GM12878 (cell line): ENCODE data around the gene TM6SF1. TPM values are rescaled to one million over a fixed set of nuclear protein-coding genes. Genes with fewer than 3 reads are reported as not detected.

Experiments used
- ATAC-seq: fragments of 200-7000 bp; cut with Tn5 transposase; 3 replicates; pipeline ENCODE4 v1.9.1; 2020; ENCODE audit warnings: mild to moderate bottlenecking, moderate library complexity
- BruUV-seq: library from RNA; stranded (reverse); fragments of 400-500 nt; replicated peaks from 2 replicates; lab custom pipeline; 2021; lab: Mats Ljungman, UMichigan
- CTCF ChIA-PET: fragments of 300-600 bp; sonication (Branson Sonifier 250); formaldehyde crosslinking; extraction: SDS; loops from one replicate; lab custom pipeline; 2021; ENCODE audit warnings: inconsistent platforms; lab: Yijun Ruan, JAX
- POLR2A ChIA-PET: fragments of 350-600 bp; formaldehyde crosslinking; extraction: SDS; loops from one replicate; lab custom pipeline; 2021; ENCODE audit warnings: inconsistent platforms; lab: Charles Lee
- RAD21 ChIA-PET: fragments of 300-600 bp; sonication (Branson Sonifier 250); formaldehyde crosslinking; loops from one replicate; lab custom pipeline; 2023; ENCODE audit warnings: antibody characterized with exemption; ENCODE audit not compliant: unreplicated experiment; lab: Charles Lee
- SMC1A ChIA-PET: fragments of 300-600 bp; sonication (Branson Sonifier 250); formaldehyde crosslinking; loops from one replicate; lab custom pipeline; 2023; ENCODE audit not compliant: unreplicated experiment, uncharacterized antibody; lab: Charles Lee
- DNase-seq: peaks from one replicate; pipeline ENCODE4 v3.0.0-alpha.2; 2011; ENCODE audit warnings: low read depth, low spot score
- FAIRE-seq: peaks from 3 replicates; lab custom pipeline; 2011; peaks lifted over from hg19 to GRCh38; lab: Jason Lieb, UNC
- H2AFZ ChIP-seq: 2 replicates; pipeline ENCODE4 v1.6.0; 2011; ENCODE audit warnings: low read depth, low read length, control low read depth; ENCODE audit not compliant: control insufficient read depth
- H3K27ac ChIP-seq: 2 replicates; pipeline ENCODE4 v1.5.1; 2011; ENCODE audit warnings: control low read depth; ENCODE audit not compliant: control insufficient read depth, insufficient read depth
- H3K27me3 ChIP-seq, 2 experiments: replicated peaks in 1 of 2; 2 replicates each; pipeline versions ENCODE4 v1.6.0 to v1.6.1; 2011; ENCODE audit warnings: low read length in 1 of 2; ENCODE audit not compliant: control insufficient read depth in 2 of 2, insufficient read depth in 2 of 2
- H3K36me3 ChIP-seq, 2 experiments: 2 replicates each; pipeline ENCODE4 v1.5.1; 2011; ENCODE audit warnings: low read length in 1 of 2; ENCODE audit not compliant: control insufficient read depth in 2 of 2, insufficient read depth in 2 of 2
- H3K4me1 ChIP-seq: 2 replicates; pipeline ENCODE4 v1.6.1; 2011; ENCODE audit warnings: mild to moderate bottlenecking, low read length, moderate library complexity, mixed read lengths; ENCODE audit not compliant: control insufficient read depth, insufficient read depth
- H3K4me2 ChIP-seq: 2 replicates; pipeline ENCODE4 v1.6.0; 2011; ENCODE audit warnings: control low read depth; ENCODE audit not compliant: control insufficient read depth, insufficient read depth
- H3K4me3 ChIP-seq: fragments of 200-600 bp; sonication (generic); 2 replicates; pipeline ENCODE4 v1.5.1; 2016
- H3K79me2 ChIP-seq: 2 replicates; pipeline ENCODE4 v1.6.0; 2011; ENCODE audit warnings: low read length; ENCODE audit not compliant: control insufficient read depth, insufficient read depth
- H3K9ac ChIP-seq: 2 replicates; pipeline ENCODE4 v1.8.0; 2011; ENCODE audit warnings: low read length, control low read depth, mixed read lengths; ENCODE audit not compliant: control insufficient read depth, insufficient read depth
- H3K9me3 ChIP-seq: replicated peaks from 3 replicates; pipeline ENCODE4 v1.5.1; 2011; ENCODE audit warnings: mild to moderate bottlenecking, low read length; ENCODE audit not compliant: control insufficient read depth, insufficient read depth
- H4K20me1 ChIP-seq: 2 replicates; pipeline ENCODE4 v1.6.0; 2011; ENCODE audit not compliant: control insufficient read depth, insufficient read depth
- CHD4 ChIP-seq: fragments of 200-600 bp; sonication (generic); IDR thresholded peaks from 2 replicates; pipeline ENCODE4 v1.6.1; 2016; ENCODE audit warnings: mild to moderate bottlenecking
- CTCF ChIP-seq, 3 experiments: IDR thresholded peaks in 2 of 3; conservative IDR thresholded peaks in 1 of 3; 2 replicates each; pipeline ENCODE4 v1.5.1; 2011; ENCODE audit warnings: low read depth in 3 of 3, low read length in 3 of 3, mild to moderate bottlenecking in 3 of 3, control low read depth in 2 of 3, moderate library complexity in 2 of 3, inconsistent platforms in 1 of 3, mixed read lengths in 1 of 3; ENCODE audit not compliant: control insufficient read depth in 2 of 3, insufficient read depth in 1 of 3; ENCODE audit errors: extremely low read depth in 1 of 3
- EED ChIP-seq: sonication (generic); IDR thresholded peaks from 2 replicates; pipeline ENCODE4 v1.6.1; 2016; ENCODE audit warnings: antibody characterized with exemption, low read depth
- EZH2 ChIP-seq: IDR thresholded peaks from 2 replicates; pipeline ENCODE4 v1.6.1; 2012; ENCODE audit warnings: low read depth, mild to moderate bottlenecking, control low read depth, inconsistent platforms, low read length, borderline replicate concordance; ENCODE audit not compliant: control insufficient read depth
- FOS ChIP-seq: IDR thresholded peaks from 3 replicates; pipeline ENCODE4 v1.6.1; 2011; ENCODE audit warnings: borderline replicate concordance; ENCODE audit not compliant: insufficient read length; ENCODE audit errors: extremely low read depth
- GATAD2B ChIP-seq: fragments of 450-650 bp; conservative IDR thresholded peaks from 2 replicates; pipeline ENCODE4 v1.6.1; 2017; ENCODE audit warnings: low read depth, mild to moderate bottlenecking, moderate library complexity
- KAT2A ChIP-seq: conservative IDR thresholded peaks from 2 replicates; pipeline ENCODE4 v1.6.1; 2011; ENCODE audit warnings: low read depth, low read length; ENCODE audit not compliant: control insufficient read depth
- PAX8 ChIP-seq: fragments of 450-650 bp; IDR thresholded peaks from 2 replicates; pipeline ENCODE4 v1.6.1; 2017; ENCODE audit warnings: mild to moderate bottlenecking, moderate library complexity
- SIN3A ChIP-seq: IDR thresholded peaks from 2 replicates; pipeline ENCODE4 v1.6.1; 2012; ENCODE audit warnings: low read depth, low read length, improper control_type of control experiment
- STAT1 ChIP-seq: fragments of 450-650 bp; conservative IDR thresholded peaks from 2 replicates; pipeline ENCODE4 v1.6.1; 2014; ENCODE audit warnings: antibody characterized with exemption, mild to moderate bottlenecking
- WGBS: methylation state at CpG from one replicate; pipeline ENCODE4 v1.1.6; 2016; ENCODE audit warnings: low lambda C conversion rate; ENCODE audit not compliant: insufficient replicate concordance, insufficient coverage; ENCODE audit errors: missing lambda C conversion rate; 5-methylcytosine and 5-hydroxymethylcytosine counted together
- in situ Hi-C: fragments of 300-500 bp; cut with MboI; formaldehyde crosslinking; loops from 9 replicates; pipeline ENCODE4 v1.14.3; 2018; ENCODE audit warnings: mixed read lengths
- intact Hi-C: fragments of 100-400 bp; cut with micrococcal nuclease; formaldehyde crosslinking; loops from one replicate; pipeline ENCODE4 v1.14.2; 2022; ENCODE audit not compliant: unreplicated experiment
- polyA plus RNA-seq, 11 experiments: library from polyadenylated mRNA; depleted of rRNA in 4 of 11; unstranded in 6 of 11; stranded (reverse) in 5 of 11; fragments of >200 nt; fragmentation: Nextera tagmentation in 4 of 11; fragmentation: Illumina TruSeq in 1 of 11; extraction: Ambion mirVana in 4 of 11; extraction: Trizol in 1 of 11; gene quantifications; 1 replicate in 1 of 11; 2 replicates in 10 of 11; pipeline versions ENCODE4 v1.2.1 to v1.2.3, GENCODE V29; 2011 to 2016; ENCODE audit warnings: inconsistent platforms in 2 of 11, missing spikeins in 2 of 11, low read depth in 1 of 11
- total RNA-seq, 4 experiments: library from RNA; depleted of rRNA in 3 of 4; stranded (reverse); fragments of >200 nt in 3 of 4; fragmentation: Illumina TruSeq in 1 of 4; extraction: Trizol in 1 of 4; gene quantifications; 2 replicates each; pipeline versions ENCODE4 v1.2.1 to v1.2.3, GENCODE V29; 2013 to 2021

The TM6SF1 gene
- total and polyA plus RNA-seq, 10 of the 15 experiments (the other 5 are each of a cell fraction or from before 2014, with no cell fraction given): 0.56 to 2.7 (median 1.2) TPM

DNA sequence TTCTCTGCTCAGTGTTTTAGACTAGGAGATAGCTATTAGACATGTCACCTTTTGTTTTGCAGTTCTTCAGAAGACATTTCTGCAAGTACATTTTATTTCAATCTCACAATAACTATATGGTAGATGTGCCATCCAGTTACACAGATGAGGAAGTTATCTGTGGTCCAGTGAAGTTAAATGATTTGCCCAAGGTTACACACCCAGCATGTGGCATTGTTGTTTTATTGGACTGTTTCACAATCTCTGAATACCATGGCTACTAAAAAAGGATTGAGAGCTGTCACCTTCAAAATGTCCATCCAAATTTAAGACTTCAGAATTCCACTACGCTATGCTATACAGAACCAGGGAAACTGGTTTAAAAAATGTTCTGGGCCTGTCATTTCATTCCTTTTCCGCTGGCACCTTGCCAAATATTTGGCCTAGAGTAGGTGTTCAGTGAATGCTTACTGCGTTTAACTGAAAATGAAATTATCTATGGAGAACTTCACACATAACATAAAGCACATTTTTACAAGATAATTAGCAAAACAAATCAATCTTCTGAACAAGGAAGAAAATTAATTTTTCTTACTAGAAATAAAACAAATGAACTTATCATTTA is 20.2 kb downstream of the TM6SF1 start:
- CTCF ChIA-PET: no interaction called here
- in situ Hi-C loops (no loop called here), intact Hi-C loops (no loop called here)
- SMC1A ChIA-PET: interaction anchor here (1.0 kb wide), 1 partner anchor 74 kb away, joined by 3 read pairs; no protein-coding TSS in a partner anchor
- H3K4me2 ChIP-seq: no peak overlapping the region
- H2AFZ ChIP-seq: no peak overlapping the region
- no peak overlapping the region for H3K27ac ChIP-seq
- peaks cover 4% of the 10 kb centered on the region; the same call in 1 of the 2 replicates for H3K4me1 ChIP-seq
- ATAC-seq (no peak), FAIRE-seq (no peak), DNase-seq (no peak)
- no peaks in the 10 kb centered on the region for H3K27me3 ChIP-seq
- H3K9ac ChIP-seq: no peak overlapping the region
- no peaks in the 10 kb centered on the region for H4K20me1 ChIP-seq
- no peaks in the 10 kb centered on the region; a peak in 1 of 4 replicates for H3K36me3 ChIP-seq
- 45% methylated on average over 3 of the region's 3 CpGs for WGBS
- POLR2A ChIA-PET: no interaction called here
- H3K4me3 ChIP-seq: no peak overlapping the region
- RAD21 ChIA-PET: no interaction called here
- H3K9me3 ChIP-seq: no peaks in the 10 kb centered on the region
- H3K79me2 ChIP-seq: no peaks in the 10 kb centered on the region
- BruUV-seq: no TSS peak
- TF ChIP-seq GATAD2B: no peak
- no peak for TF ChIP-seq EED
- no peak for TF ChIP-seq STAT1
- TF ChIP-seq CTCF (IDR thresholded peaks at IDR 0.05 in 2 of 3, conservative IDR thresholded peaks at IDR 0.05 in 1 of 3; ENCODE audit: control insufficient read depth in 2 of 3, extremely low read depth in 1 of 3, insufficient read depth in 1 of 3, low read depth in 3 of 3, low read length in 3 of 3): no peak

DNA sequence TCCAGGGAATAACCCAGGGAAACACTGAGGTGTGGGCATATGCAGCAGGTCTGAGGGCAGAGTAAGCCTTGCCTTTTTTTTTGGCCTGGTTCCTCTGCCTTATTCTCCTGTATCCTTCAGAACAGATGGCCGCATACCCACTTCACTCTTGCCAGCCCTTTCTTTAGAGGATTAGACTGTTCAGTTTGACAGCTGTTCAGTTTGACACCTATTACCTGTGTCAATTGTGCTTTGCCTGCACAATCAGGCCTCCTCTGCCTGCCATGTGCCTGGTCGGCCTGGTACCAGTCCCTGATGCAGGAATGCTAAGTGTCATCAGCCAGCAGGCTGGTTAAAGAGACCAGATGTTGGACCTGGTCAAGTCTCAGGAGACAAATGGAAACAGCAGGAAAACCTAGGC is 22.3 kb downstream of the TM6SF1 start:
- H3K27me3 ChIP-seq: no peaks in the 10 kb centered on the region
- H3K27ac ChIP-seq: no peak overlapping the region
- intact Hi-C loops: no loop called here
- H3K4me1 ChIP-seq: peaks cover 7% of the 10 kb centered on the region
- no peaks in the 10 kb centered on the region for H3K79me2 ChIP-seq
- ATAC-seq: no peak
- H3K4me3 ChIP-seq: no peak overlapping the region
- no peak for DNase-seq
- ChIA-PET CTCF (interaction anchor here (1.0 kb wide), 1 partner anchor 31 kb away, joined by 3 read pairs; no protein-coding TSS in a partner anchor), POLR2A (no interaction called here), SMC1A (interaction anchor here (0.9 to 1.2 kb wide), 2 partner anchors 8 to 118 kb away, joined by 3 to 6 read pairs; no protein-coding TSS in a partner anchor), RAD21 (no interaction called here)
- H3K9ac ChIP-seq: no peak overlapping the region
- H3K4me2 ChIP-seq: no peak overlapping the region
- H2AFZ ChIP-seq: no peak overlapping the region
- FAIRE-seq: no peak
- WGBS: 50% methylated on average over 2 of the region's 2 CpGs
- H3K9me3 ChIP-seq: no peaks in the 10 kb centered on the region
- H3K36me3 ChIP-seq: no peaks in the 10 kb centered on the region; a peak in 1 of 4 replicates
- H4K20me1 ChIP-seq: no peaks in the 10 kb centered on the region
- no TSS peak for BruUV-seq
- in situ Hi-C loops: no loop called here
- no peak for TF ChIP-seq PAX8
- TF ChIP-seq FOS: no peak
- no peak for TF ChIP-seq EZH2
- TF ChIP-seq SIN3A: no peak
- TF ChIP-seq CHD4: no peak
- TF ChIP-seq CTCF (IDR thresholded peaks at IDR 0.05 in 2 of 3, conservative IDR thresholded peaks at IDR 0.05 in 1 of 3; ENCODE audit: control insufficient read depth in 2 of 3, extremely low read depth in 1 of 3, insufficient read depth in 1 of 3, low read depth in 3 of 3, low read length in 3 of 3): no peak
- no peak for TF ChIP-seq KAT2A
